ENCODE results near the gene KRTAP5-6.

The KRTAP5-6 gene

DNA sequence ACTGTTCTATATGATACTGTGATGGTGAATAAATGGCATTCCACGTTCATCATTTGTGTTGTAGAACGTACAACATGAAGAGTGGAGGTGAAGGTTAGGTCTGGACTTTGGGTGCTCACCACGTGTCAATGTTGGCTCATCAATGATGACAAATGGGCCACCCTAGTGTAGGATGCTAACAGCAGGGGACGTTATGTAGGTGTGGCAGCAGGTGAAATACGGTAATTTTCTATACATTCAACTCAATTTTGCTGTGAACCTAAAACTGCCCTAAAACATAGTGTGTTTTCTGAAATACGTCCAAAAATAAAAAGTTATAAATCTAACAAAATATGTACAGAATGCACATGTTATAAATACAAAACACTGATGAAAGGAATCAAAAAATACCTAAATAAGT is 6.2 kb downstream of the KRTAP5-6 start:
- DNase-seq = peak; percentile 15

DNA sequence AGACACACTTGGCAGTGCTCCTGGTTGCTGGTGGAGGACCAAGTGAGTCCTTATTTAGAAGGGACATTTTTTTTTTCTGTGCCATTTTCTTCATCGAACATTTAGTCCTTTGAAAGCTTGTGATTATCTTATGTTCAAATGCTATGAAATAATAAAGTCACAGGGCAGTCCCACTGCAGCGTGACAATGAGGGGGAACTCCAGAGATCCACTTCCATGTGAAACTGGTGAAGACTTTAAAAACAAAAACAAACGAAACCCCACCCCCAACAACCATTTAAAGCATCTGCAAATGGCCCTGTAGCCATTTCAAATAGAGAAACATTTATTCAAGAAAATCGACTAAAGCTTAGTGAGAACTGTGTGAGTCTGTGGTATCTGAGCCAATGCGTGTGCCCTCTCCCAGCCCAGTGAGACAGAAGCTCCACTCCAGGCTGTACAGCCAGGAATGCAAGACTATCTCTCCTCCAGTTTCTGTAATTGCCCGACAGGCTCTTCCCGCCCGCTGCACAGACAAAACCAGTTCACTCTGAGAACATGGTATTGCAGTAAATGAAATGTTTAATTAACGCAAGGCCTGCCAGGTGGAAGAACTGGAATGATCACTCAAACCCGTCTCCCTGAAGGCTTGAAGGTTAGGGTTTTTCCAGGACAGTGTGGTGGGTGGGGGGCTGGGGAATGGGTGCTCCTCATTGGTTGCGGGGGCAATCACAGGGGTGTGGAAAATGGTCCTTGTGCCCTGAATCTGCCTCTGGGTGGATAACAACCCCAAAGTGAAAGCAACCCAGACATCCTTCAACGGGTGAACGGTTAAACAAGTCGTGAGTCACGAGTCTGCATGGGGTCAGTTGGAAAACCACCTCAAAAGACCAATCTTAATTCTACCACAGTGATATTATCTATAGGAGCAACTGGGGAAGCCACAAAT is 8.4 kb downstream of the KRTAP5-6 start:
- peak; percentile 33 for DNase-seq

DNA sequence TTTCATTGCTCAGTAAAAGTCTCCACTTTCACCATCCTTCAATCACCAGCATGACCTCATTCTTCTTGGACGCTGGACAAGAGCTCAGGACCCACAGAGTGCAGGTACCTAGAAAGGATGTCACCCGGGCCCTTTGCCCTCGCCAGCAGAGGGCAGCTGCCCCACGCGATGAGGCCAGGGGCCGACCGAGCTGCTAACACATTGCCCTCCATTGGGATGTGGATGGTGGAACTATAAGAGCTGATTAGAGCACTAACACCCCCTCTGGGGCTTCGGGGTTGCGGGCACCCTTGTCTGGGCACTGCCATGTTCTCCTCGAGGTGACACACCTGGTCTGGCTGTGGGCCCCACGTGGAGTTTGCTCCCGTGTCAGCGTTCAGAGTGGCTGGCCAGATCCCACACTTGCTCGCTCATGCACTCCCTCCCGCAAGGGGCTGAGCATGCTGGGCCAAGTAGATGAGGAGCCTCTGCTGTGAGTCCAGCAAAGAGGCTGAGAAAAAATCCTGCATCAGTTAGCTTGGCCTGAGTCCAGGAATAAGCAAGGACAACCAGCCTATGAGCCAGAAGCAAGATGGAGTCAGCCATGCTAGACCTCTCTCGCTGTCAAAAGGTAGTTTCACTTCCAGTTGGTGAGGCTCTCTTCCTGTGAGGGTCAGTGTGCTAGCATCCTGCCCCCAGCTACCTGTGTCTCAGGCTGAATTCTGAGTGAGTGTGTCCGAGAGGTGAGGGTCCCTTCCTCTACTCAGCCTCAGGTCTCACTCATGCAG is 9.8 kb downstream of the KRTAP5-6 start:
- peak; percentile 54 for DNase-seq

DNA sequence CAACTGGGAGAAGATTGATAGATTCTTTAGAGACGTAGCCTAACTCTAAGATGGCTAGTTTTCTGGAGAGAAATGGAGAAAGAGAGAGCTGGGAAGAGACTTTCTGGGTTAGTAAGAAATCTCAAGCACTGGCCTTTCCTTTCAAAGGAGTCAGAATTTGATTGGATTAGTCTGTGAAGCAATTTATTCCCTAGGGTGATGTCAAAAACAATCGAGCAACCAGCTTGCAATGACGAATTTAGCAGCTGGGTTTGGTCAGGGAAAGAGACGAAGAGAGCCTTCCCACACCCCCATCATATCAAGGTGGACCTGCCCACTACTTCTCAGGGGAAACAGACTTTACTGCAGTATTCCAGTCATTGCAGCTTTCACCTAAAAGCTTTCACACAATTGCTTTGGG is 10.8 kb downstream of the KRTAP5-6 start:
- DNase-seq = no peak

DNA sequence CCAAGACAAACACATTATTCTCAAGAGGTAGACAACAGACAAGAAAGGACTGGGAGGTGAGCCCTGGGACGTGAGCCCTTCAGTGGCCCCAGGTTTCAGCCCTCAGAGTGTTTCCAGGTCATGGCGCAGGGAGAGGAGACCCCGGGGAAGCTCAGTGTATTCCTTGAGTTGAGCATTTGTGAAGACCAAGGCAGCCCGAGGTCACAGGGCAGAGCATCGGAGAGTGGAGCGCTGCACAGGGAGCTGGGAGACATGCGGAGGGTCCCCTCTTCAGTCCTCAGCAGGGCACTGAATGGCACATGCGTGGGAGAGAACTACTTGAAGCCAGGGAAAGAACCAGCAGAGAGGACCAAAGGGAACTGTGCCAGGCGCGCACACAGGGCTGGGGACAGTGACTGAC is 11.7 kb downstream of the KRTAP5-6 start:
- peak; percentile 41 for DNase-seq

DNA sequence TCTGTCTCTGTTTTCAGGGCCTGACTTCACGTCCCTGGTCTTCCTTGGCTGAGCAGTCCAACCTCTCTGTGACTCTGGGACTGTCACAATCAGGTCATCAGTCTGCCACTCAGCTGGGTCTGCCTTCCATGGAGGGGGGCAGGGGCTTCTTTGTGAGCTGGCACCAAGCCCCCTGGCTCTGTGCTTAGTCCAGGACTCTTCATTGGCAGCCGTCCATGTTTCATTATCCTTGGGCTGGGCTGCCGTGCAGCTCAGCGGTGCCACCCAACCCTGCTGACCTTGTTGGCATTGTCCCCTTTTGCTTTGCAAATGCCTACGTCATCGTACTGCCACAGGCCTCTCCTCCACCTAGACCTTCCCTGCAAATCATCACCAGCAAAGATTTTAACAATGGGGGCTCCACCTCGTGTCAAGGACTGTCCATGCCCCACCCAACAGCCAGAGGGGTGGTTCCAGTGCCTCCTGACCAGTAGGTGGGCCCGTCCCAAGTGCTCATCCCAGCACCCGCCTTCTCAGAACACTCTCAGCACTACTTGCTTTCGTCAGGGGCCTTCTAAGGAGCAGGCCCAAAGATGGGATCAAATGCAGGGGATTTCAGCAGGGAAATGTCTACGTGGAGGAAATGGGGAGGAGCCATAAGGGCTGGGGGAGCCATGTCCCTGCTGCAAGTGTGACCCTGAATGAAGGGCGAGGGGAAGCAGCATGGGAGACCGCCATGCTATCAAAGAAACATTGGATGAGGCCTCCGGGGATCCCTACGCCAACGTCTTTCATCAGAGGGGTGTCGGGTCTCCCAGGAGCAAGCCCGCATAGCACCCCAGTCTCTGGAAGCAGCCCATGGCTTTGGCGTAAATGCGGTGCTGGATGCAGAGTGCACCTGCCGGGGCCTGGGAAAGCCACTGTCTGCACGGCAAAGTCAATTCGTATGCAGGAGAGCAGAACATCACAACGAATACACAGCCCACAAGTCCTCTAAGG is 18.2 kb downstream of the KRTAP5-6 start:
- no peak for DNase-seq

DNA sequence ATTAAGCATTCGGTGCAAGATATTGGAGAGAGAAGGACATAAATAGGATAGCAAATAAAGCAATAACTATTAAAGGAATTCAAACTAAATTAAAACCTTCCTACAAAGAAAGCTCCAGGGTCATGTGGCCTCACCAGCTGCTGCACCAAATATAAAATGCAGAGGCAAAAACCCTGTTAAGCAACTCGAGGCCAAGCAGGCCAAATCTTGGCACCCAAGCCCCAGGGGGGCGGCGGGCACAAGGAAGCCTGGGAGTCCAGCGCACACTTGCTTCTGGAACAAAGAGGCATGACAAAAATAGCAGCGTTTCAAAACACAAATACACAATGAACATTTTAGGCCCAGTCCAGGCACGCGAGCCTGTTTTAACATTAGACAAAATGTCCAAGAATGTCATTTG is 20.8 kb downstream of the KRTAP5-6 start:
- no peak for DNase-seq

DNA sequence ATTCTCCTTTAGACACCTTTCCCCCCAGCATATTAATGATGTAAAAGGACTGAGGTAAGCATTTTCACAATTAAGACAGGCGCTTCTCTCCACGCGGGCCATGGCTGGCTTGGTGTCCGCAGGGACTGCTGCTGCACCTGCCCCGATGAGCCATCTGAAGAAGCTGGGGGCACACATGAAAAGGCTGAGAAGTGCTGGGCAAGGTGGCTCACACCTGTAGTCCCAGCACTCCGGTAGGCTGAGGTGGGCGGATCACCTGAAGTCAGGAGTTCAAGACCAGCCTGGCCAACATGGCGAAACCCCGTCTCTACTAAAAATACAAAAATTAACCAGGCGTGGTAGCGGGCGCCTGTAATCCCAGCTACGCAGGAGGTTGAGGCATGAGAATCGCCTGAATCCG is 21.3 kb downstream of the KRTAP5-6 start:
- DNase-seq = no peak

DNA sequence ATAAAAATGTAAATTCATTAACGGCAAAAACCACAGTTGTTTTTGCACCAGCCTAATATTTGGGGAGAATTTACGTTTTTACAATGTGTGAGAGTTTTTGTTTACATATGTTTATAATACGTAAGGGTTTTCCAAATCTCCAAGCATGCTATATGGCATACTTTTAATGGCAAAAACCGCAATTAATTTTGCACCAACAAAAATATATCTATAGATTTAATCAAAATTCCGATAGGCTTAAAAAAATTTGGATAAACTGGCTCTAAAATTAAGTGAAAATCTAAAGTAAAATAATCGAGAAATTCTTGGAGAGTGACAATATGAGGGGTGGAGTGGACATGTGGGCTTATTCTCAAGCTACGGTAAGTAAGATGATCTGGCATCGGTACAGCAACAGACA is 22.8 kb downstream of the KRTAP5-6 start:
- no peak for DNase-seq

DNA sequence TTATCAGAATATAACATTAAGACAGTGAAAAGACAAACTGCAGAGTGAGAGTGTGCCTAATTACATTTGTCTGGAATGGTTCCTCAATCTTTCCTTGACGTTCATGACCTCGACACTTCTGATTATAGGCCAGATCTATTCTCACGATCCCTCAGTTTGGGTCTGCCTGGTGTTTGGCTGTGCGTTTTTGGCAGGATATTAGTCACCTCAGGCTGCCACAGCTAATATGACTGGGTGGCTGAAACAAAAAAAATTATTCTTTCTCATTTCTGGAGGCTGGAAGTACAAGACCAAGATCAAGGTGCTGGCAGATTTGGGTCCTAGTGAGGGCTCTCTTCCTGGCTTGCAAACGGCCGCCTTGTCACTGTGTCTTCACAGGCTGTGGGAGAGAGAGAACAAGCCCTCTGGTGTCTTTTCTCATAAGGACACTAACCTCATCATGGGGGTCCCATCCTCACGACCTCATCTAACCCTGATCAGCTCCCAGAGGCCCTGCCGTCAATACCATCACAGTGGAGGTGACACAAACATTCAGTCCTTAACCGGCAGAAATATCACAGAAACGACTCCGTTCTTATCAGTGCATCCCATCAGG is 30.2 kb downstream of the KRTAP5-6 start:
- DNase-seq = no peak

DNA sequence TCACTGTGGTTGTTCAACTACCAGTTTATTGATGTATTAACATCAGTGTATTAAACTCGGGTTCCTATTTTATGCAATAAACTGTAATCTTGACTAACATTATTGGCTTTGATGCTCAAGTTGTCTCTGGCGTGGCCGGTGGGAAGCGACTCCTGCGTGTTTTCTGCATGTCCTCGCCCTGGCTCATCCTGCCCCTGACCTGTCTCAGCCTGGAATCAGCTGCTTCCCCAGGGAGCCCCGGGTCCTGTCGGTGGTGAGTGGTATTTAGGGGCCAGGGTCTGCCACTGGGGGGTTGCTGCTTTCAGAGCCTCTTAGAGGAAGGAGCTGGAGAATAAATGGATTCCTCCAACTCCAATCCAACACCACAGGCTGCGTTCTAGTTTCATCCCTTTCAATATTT is 30.9 kb downstream of the KRTAP5-6 start:
- no peak for DNase-seq

DNA sequence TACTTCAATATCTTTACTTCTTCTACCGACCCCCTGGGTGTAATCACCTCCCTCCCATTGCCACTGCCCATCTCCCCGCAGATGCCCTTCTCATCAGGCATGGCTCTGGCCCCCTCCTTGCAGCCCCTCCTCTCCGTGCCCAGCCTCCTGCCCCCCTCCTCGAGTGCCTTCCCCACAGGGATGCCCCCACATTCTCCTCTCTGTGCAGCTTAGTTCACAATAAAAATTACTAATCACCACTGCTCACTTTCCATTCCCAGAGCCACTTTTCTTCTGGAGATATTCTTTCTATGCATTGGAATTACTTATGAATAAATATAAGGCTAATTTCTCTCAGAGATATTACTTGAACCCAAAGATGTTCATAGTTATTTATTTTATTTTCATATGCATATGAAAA is 31.3 kb downstream of the KRTAP5-6 start:
- DNase-seq = no peak

DNA sequence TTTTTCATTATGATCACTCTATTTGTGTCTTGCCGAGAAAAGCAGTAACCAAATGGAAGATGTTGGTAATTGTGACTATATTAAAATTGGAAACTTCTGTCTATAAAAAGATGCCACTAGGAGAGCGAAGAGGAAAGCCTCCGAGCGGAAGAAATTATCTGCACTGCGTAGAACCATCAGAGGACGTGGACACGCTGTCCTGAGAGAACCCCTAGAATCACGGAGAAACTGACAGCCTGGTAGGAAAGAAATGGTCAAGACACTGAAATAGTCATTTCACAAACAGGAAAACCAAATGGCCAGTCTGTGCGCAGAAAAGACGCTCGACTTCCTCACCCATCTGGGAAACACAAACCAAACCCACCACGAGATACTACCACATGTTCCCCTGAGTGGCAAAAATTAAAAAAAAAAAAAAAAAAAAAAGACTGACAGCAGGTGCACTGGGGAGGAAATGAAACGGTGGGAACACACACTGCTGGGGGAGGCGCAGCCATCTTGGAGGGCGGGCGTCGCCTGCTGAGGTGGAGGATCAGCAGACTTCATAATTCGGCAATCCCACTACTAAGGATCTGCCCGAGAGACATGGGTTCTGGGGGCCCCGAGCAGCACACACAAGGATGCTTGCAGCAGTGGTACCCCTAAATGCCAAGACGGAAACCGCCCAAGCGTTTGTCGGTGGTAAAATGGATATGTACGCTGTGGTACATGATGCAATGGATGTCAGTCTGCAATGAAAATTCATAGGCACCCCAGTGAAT is 32.1 kb downstream of the KRTAP5-6 start:
- peak; percentile 68 for DNase-seq

DNA sequence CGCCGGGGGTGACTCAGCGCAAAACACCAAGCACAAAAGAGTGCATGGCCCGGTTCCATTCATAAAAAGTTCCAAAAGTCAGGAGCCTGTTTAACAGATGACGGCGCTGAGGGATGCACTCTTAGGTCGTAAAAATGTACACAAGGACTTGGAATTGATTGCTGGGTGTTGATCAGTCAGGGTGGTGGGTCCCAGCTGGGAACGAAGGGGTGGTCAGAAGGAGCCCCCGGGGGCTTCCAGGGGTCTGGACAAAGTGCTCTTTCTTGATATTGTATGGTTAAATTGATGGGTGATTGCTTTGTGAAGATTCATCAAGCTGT is 32.7 kb downstream of the KRTAP5-6 start:
- DNase-seq = no peak

DNA sequence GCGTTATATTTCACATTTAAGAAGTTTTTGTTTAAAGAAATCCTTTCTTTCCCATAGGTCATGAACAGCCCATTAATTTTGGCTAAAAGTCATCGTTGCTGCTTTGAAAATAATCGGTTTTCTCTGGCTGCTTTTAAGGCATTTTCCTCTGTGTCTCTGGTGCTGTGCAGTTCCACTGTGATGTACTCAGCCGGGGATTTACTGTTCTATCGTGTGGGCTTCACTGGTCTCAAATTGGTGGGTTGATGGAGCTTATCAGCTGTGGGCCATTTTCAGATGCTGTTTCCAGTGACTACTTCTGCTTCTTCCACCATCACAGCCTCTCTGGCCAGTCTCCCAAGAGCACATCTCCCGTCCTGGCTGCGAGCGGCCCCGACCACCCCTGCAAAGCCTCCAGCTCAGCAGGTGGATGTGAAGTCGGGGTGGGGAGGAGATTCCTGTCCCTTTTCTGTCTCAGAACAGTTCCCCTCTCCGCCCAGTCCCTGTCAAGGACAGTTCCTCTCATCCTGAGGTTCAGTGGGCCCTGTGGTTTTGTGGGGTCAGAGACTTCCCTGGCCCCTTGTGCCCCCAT is 33.1 kb downstream of the KRTAP5-6 start:
- DNase-seq = no peak

DNA sequence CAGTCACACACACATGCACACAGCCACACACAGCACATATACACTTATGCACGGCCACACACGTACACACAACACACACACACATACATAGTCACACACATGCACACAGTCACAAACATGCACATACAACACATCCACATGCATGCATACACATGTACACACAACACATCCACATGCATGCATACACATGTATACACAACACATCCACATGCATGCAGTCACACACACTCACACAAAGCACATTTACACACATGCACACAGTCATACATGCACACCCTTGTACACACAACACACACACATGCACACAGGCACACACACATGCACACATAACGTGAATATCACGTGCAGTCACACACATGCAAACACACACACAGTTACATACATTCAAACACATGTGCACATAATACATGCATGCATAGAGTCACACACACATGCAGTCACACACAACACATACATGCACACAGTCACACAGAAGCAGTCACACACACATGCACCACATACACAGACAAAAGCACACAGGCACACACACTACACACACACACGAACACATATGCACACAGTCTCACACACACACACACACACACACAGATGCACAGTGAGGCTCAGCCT is 34.6 kb downstream of the KRTAP5-6 start:
- no peak for DNase-seq

DNA sequence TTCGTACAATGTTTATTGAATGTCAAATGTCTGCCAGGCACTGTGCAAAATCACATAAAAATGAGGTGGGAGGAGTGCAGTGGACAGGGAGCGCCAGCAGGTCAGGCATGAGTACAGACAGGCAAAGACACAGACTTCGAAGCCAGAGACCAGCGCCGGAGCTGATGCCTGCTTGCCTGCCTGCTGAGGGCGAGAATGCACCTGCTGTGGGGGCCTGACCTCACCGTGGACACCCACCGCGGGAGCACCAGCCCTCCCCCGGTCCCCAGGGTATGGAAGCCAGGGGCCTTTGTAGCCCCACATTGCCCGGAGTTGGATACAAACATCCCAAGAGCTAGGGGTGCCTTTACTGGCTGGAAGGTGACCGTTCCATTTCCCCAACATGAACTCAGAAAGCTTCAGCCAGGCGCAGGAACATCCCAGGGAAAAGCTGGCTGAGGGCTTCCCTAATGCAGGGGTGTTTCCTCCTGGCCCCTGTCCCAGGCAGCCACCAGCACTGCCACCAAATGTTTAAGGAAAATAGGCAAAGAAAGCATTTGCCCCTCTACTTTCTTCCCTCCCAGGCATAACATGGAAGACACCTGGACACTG is 35.5 kb downstream of the KRTAP5-6 start:
- no peak for DNase-seq

DNA sequence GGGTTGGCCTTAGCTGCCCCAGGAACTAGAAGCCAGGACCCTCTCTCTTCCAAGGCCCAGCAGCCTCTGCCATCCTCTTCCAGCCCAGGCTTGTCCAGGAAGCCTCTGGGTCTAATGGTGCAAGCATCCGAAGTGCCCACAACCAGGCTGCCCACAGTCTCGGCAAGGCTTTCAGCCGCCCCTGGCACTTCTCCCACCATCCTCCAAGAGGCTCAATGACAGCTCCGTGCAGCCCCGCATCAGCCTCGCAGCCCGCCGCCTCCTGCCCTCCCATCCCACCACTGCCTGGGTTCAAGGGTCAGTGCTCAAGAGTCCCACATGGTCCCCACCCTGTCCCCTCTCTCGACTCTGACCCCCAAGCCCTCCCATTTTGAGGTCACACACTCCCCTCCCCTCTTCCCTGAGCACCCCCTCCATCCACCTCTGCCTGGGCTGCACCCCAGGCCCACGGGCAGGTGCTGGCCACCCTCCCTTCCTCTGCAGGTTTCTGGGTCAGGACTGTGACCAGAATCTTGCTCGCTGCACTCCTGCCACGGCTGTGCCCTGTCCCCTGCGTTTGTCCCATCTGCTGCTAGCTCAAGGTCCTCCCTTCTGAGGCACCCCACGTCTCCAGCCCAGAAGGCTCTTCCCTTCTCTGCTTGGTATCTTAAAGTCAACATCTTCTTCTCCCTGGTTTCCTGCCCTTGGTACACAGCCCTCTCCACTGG is 36.2 kb downstream of the KRTAP5-6 start:
- DNase-seq = no peak

DNA sequence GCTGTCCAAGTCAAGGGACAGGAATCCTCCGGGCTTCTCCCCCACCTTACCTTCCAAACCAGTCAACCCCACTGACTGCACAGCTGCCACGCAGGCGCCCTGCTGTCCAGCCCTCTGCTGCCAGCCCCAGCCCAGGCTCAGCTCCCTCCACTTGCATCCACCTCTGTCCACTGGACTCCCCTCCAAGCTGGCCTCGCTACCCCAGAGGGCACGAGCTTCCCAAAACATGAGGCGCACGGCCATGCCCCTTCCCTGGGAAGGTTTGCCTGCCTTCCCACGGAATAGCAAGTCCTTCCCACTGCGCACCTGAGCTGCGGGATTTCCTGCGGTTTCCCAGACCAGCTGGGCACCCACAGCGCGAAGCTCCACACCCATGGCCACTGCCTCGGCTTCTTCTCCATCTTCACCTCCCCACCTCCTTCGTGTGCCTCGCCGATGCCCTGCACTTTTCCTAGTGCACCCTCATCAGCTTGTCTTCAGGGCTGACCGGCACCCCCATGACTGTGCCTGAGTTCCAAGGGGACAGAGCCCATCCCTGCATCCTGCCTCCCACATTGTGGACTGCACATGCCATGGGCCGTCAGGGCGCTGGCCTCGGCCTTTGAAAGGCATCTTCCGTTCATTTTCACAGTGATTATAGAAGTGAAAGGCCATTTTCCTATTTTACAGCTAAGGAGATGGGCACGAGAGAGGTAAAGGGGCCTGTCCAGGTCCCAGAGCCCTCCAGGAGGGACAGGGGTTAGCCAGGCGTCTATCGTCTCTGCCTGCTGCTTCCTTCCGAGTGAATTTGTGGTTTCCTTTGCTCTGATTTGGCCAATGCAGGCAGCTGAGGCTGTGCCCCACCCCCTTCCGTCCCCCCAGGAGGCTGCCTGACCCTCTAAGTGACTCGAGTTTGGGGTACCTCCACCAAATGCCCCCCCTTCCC is 37.0 kb downstream of the KRTAP5-6 start:
- DNase-seq = no peak
